ENCODE measurements around the gene JMJD6.
"Not testable (repeated sequence)": the region's sequence is repeated elsewhere in the genome, so short reads cannot be mapped to it uniquely, and the experiment has no call there.

JMJD6 gene

DNA sequence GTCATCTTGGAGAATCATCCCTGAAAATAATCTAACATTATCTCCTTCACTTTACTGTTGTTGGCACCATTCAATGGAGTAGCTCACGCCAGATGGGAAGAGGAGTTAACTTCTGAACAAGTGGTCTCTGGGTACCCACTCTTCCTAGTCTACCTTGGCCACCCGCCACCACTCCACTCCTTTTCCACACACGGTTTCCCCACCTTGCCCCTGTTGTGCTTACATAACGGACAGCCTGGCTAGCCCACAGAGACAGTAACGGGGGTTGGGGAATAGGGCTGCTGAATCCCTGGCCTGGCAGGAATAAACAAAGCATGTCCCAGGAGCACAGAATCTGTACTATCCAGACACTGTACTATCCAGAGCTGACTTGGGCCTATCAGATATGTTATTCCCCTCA lies 12.1 kb downstream of the JMJD6 start:
- no peak for TF ChIP-seq CSDC2 (CRISPR knock-in tag; IDR thresholded peaks at IDR 0.05)
- no peak for TF ChIP-seq ISL1 (CRISPR knock-in tag; IDR thresholded peaks at IDR 0.05)
- no peak for TF ChIP-seq PPARA (CRISPR knock-in tag; IDR thresholded peaks at IDR 0.05; ENCODE audit: borderline replicate concordance)
- no peak for TF ChIP-seq ZC3H10 (CRISPR knock-in tag; IDR thresholded peaks at IDR 0.05)
- no peak for TF ChIP-seq OSR1 (CRISPR knock-in tag; IDR thresholded peaks at IDR 0.05)
- TF ChIP-seq, protein P1, sequence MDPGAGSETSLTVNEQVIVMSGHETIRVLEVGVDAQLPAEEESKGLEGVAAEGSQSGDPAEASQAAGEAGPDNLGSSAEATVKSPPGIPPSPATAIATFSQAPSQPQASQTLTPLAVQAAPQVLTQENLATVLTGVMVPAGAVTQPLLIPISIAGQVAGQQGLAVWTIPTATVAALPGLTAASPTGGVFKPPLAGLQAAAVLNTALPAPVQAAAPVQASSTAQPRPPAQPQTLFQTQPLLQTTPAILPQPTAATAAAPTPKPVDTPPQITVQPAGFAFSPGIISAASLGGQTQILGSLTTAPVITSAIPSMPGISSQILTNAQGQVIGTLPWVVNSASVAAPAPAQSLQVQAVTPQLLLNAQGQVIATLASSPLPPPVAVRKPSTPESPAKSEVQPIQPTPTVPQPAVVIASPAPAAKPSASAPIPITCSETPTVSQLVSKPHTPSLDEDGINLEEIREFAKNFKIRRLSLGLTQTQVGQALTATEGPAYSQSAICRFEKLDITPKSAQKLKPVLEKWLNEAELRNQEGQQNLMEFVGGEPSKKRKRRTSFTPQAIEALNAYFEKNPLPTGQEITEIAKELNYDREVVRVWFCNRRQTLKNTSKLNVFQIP (CRISPR knock-in tag; IDR thresholded peaks at IDR 0.05; ENCODE audit: borderline replicate concordance, low read depth) = no peak
- no peak for TF ChIP-seq RARB (CRISPR knock-in tag; IDR thresholded peaks at IDR 0.05)
- TF ChIP-seq TSHZ2 (CRISPR knock-in tag; IDR thresholded peaks at IDR 0.05) = no peak
- TF ChIP-seq PATZ1 (CRISPR knock-in tag; IDR thresholded peaks at IDR 0.05; ENCODE audit: borderline replicate concordance) = no peak
- TF ChIP-seq GLIS3 (CRISPR knock-in tag; IDR thresholded peaks at IDR 0.05) = no peak
- TF ChIP-seq CREB5 (CRISPR knock-in tag; IDR thresholded peaks at IDR 0.05; ENCODE audit: low read depth) = no peak
- no peak for ATAC-seq

DNA sequence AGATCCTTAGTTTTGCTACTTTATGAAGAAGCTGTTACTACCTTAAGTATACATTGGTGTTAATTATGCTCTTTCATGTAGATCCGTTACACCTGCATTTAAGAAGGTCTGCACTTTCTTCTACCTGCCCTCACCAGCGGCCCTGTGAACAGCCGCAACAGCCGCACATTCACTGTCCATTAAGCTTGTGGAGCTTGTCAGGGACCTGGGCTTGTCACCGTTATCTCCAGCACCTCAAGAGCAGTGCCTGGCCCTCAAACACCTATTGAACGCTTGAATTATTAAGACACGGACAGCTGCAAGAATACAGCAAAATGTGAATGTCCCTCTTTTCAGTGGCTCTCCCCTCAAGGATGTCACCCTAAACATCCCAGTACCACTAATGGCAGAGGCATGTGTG lies 12.6 kb downstream of the JMJD6 start:
- ATAC-seq = no peak
- TF ChIP-seq GLIS3 (CRISPR knock-in tag; IDR thresholded peaks at IDR 0.05) (no peak), CSRNP3 (CRISPR knock-in tag; IDR thresholded peaks at IDR 0.05) (no peak), SNAI2 (CRISPR knock-in tag; IDR thresholded peaks at IDR 0.05) (no peak), TCF4 (CRISPR knock-in tag; IDR thresholded peaks at IDR 0.05; ENCODE audit: borderline replicate concordance) (no peak), ZFP30 (CRISPR knock-in tag; IDR thresholded peaks at IDR 0.05) (no peak), ZNF70 (CRISPR knock-in tag; IDR thresholded peaks at IDR 0.05) (no peak), BACH2 (CRISPR knock-in tag; IDR thresholded peaks at IDR 0.05; ENCODE audit: borderline replicate concordance) (no peak), TOX (CRISPR knock-in tag; IDR thresholded peaks at IDR 0.05; ENCODE audit: borderline replicate concordance) (no peak), ZC3H10 (CRISPR knock-in tag; IDR thresholded peaks at IDR 0.05) (no peak)
- TF ChIP-seq, protein P1 (CRISPR knock-in tag; IDR thresholded peaks at IDR 0.05; ENCODE audit: borderline replicate concordance, low read depth) = no peak

DNA sequence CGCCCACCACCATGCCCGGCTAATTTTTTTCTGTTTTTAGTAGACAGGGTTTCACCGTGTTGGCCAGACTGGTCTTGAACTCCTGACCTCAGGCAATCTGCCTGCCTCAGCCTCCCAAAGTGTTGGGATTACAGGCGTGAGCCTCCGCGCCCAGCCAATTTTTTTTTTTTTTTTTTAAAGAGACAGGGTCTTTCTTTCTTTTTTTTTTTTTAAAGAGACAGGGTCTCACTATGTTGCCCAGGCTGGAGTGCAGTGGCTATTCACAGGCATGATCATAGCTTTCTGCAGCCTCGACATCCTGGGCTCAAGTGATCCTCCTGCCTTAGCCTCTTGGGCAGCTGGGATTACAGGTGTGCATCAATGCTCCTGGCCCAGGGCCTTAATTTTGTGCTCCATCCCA lies 14.1 kb downstream of the JMJD6 start:
- not testable (repeated sequence) for ATAC-seq

Measured in SK-N-SH treated with all-trans-retinoic acid at 6 μM for 48 hours (cell line).